Testis (tissue), 5 donors: Measurements from ENCODE around the gene SNRPB. TPM values are rescaled to one million over a fixed set of nuclear protein-coding genes. Genes with fewer than 3 reads are reported as not detected.
A peak's percentile ranks its signal among the peaks of the same experiment; 100 is the strongest.

Experiments used
- DNase-seq: peaks from one replicate; pipeline ENCODE4 v3.0.0-alpha.2; 2019
- H3K27ac ChIP-seq, 2 donors: fragments of 200-600 bp; sonication (generic); one replicate each; pipeline ENCODE4 v1.5.1; 2019
- H3K27me3 ChIP-seq: fragments of 200-600 bp; sonication (generic); one replicate; pipeline ENCODE4 v1.5.1; 2019
- H3K36me3 ChIP-seq: fragments of 200-600 bp; sonication (generic); one replicate; pipeline ENCODE4 v1.5.1; 2017; ENCODE audit warnings: low read depth; ENCODE audit errors: missing control alignments
- H3K4me1 ChIP-seq: fragments of 200-600 bp; sonication (generic); one replicate; pipeline ENCODE4 v1.5.1; 2019
- H3K4me3 ChIP-seq, 2 donors: fragments of 200-600 bp; sonication (generic); one replicate each; pipeline ENCODE4 v1.5.1; 2017 to 2019
- H3K9me3 ChIP-seq: fragments of 200-600 bp; sonication (generic); one replicate; pipeline ENCODE4 v1.5.1; 2017
- POLR2A ChIP-seq: fragments of 450-650 bp; IDR thresholded peaks from one replicate; pipeline ENCODE4 v1.6.1; 2017; ENCODE audit warnings: antibody characterized with exemption, mild to moderate bottlenecking, moderate library complexity
- WGBS, 2 donors: methylation state at CpG; one replicate each; pipeline ENCODE4 v1.1.5; 2018; 5-methylcytosine and 5-hydroxymethylcytosine counted together
- intact Hi-C: fragments of 100-400 bp; cut with DNase I; formaldehyde crosslinking; loops from one replicate; pipeline ENCODE4 v1.15.1; 2023; ENCODE audit warnings: low total_unique reads
- long read RNA-seq, 2 donors: transcript quantifications; one replicate each; lab custom pipeline, GENCODE V29; 2026
- polyA plus RNA-seq: library from polyadenylated mRNA; stranded (reverse); fragments of 350-450 nt; fragmentation: Illumina TruSeq; extraction: RNeasy Lipid Tissue Mini Kit (QIAGEN cat#74804); gene quantifications from one replicate; pipeline ENCODE4 v1.2.3, GENCODE V29; 2014; ENCODE audit warnings: low read depth, low replicate concordance; ENCODE audit not compliant: insufficient read depth
- total RNA-seq, 2 donors: library from RNA; depleted of rRNA; stranded (reverse); fragments of >200 nt; gene quantifications; one replicate each; pipeline ENCODE4 v1.2.3, GENCODE V29; 2016
- TF ChIP-seq, protein P1 (sequence below), 3 experiments: fragments of 450-650 bp in 2 of 3; fragments of 200-600 bp in 1 of 3; sonication (generic) in 1 of 3; IDR thresholded peaks; one replicate each; pipeline ENCODE4 v1.5.1; 2016 to 2019; ENCODE audit warnings: antibody characterized with exemption in 3 of 3, mild to moderate bottlenecking in 2 of 3, moderate library complexity in 1 of 3

SNRPB gene
- total RNA-seq (100 to 1,000 TPM; 140 to 207 TPM), polyA plus RNA-seq (171 TPM)
- long read RNA-seq, donor 1, transcript SNRPB-202 (7 exons, 1,008 nt) = minor isoform, 27 of 255 reads
- long read RNA-seq, donor 1, transcript SNRPB-201 (7 exons, 1,154 nt) = major isoform, 79 of 255 reads
- long read RNA-seq, donor 1, partial matches to known transcripts = 149 of 255 reads
- long read RNA-seq, donor 1, other reads (novel, unspliced or antisense) = 0 of 255 reads
- long read RNA-seq, donor 2, transcript SNRPB-202 (7 exons, 1,008 nt) = minor isoform, 19 of 126 reads
- long read RNA-seq, donor 2, transcript SNRPB-201 (7 exons, 1,154 nt) = major isoform, 57 of 126 reads
- long read RNA-seq, donor 2, partial matches to known transcripts = 50 of 126 reads
- long read RNA-seq, donor 2, other reads (novel, unspliced or antisense) = 0 of 126 reads

- Histone ChIP-seq H3K27ac (peak within 1 kb of the TSS; percentile 90 to 93), H3K4me3 (peak within 1 kb of the TSS; percentile 69 to 94), H3K27me3 (no peaks in the 10 kb centered on the region), H3K9me3 (no peaks in the 10 kb centered on the region), H3K36me3 (no peaks in the 10 kb centered on the region), H3K4me1 (peaks cover 13% of the 10 kb centered on the region)
- intact Hi-C loops = no loop called here
- TF ChIP-seq, protein P1, sequence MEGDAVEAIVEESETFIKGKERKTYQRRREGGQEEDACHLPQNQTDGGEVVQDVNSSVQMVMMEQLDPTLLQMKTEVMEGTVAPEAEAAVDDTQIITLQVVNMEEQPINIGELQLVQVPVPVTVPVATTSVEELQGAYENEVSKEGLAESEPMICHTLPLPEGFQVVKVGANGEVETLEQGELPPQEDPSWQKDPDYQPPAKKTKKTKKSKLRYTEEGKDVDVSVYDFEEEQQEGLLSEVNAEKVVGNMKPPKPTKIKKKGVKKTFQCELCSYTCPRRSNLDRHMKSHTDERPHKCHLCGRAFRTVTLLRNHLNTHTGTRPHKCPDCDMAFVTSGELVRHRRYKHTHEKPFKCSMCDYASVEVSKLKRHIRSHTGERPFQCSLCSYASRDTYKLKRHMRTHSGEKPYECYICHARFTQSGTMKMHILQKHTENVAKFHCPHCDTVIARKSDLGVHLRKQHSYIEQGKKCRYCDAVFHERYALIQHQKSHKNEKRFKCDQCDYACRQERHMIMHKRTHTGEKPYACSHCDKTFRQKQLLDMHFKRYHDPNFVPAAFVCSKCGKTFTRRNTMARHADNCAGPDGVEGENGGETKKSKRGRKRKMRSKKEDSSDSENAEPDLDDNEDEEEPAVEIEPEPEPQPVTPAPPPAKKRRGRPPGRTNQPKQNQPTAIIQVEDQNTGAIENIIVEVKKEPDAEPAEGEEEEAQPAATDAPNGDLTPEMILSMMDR (IDR thresholded peaks at IDR 0.05) = peak in 1 of 3 experiments; percentile 14
- peak; percentile 93 for TF ChIP-seq POLR2A
- DNase-seq = peak; percentile 98
- WGBS, 2 donors = 0% methylated on average over 18 to 53 of the region's 53 CpGs
Observed at GRCh38 chr20:2470423-2471193, at the start of gene SNRPB. TSS of gene SNRPB (minus strand) at chr20:2470789. CDS start at chr20:2470690, 99 bp downstream.

GRCh38 chr20:2519115-2519809 lies 48.7 kb upstream of the SNRPB start:
- Histone ChIP-seq H3K27ac (no peak overlapping the region), H3K27me3 (no peaks in the 10 kb centered on the region), H3K4me1 (no peaks in the 10 kb centered on the region), H3K36me3 (no peaks in the 10 kb centered on the region), H3K4me3 (no peak overlapping the region), H3K9me3 (no peaks in the 10 kb centered on the region)
- 97 to 98% methylated on average over 4 of the region's 4 CpGs for WGBS, 2 donors
- TF ChIP-seq, protein P1 (IDR thresholded peaks at IDR 0.05) = no peak
- TF ChIP-seq POLR2A = no peak
- no peak for DNase-seq
- intact Hi-C loops = no loop called here

DNA sequence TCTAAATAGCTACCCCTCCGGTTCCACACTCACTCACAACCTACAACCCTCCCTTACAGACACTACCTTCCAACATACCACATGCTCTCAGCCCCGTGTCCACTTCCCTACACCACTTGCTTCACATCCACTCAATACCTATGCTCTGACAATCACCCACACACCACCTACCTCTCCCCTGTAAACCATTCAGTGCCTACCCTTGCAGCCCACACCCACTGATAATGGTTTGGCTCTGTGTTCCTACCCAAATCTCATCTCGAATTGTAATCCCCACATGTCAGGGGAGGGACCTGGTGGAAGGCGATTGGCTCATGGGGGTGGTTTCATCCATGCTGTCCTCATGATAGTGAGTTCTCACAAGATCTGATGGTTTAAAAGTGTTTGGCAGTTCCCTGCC lies 48.0 kb upstream of the SNRPB start:
- 77 to 80% methylated on average over 4 of the region's 4 CpGs for WGBS, 2 donors
- Histone ChIP-seq H3K27ac (no peak overlapping the region), H3K4me3 (no peak overlapping the region), H3K9me3 (no peaks in the 10 kb centered on the region), H3K27me3 (no peaks in the 10 kb centered on the region), H3K4me1 (no peaks in the 10 kb centered on the region), H3K36me3 (no peaks in the 10 kb centered on the region)
- no peak for TF ChIP-seq POLR2A
- TF ChIP-seq, protein P1 (IDR thresholded peaks at IDR 0.05) = no peak
- DNase-seq = no peak
- intact Hi-C loops = no loop called here

DNA sequence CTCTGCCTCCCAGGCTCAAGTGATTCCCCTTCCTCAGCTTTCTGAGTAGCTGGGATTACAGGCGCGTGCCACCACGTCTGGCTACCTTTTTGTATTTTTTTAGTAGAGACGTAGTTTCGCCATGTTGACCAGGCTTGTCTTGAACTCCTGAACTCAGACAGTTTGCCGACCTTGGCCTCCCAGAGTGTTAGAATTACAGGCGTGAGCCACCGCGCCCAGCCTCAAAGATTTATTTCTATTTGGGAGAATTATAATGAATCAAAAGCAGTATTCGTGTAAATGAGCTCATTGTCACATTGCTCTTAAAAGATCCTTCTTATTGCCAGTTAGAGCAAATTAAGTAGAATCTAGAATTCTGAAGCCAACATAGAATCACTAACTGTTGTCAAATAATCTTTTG lies 47.5 kb upstream of the SNRPB start:
- Histone ChIP-seq H3K27me3 (no peaks in the 10 kb centered on the region), H3K4me1 (no peaks in the 10 kb centered on the region), H3K4me3 (no peak overlapping the region), H3K36me3 (no peaks in the 10 kb centered on the region), H3K9me3 (no peaks in the 10 kb centered on the region), H3K27ac (no peak overlapping the region)
- DNase-seq = no peak
- intact Hi-C loops = no loop called here
- TF ChIP-seq, protein P1 (IDR thresholded peaks at IDR 0.05) = no peak
- TF ChIP-seq POLR2A = no peak
- 81 to 82% methylated on average over 10 of the region's 10 CpGs for WGBS, 2 donors
